ENCODE measurements around the gene DUSP5.
"Not testable (repeated sequence)": the region's sequence is repeated elsewhere in the genome, so short reads cannot be mapped to it uniquely, and the experiment has no call there.

The DUSP5 gene

DNA sequence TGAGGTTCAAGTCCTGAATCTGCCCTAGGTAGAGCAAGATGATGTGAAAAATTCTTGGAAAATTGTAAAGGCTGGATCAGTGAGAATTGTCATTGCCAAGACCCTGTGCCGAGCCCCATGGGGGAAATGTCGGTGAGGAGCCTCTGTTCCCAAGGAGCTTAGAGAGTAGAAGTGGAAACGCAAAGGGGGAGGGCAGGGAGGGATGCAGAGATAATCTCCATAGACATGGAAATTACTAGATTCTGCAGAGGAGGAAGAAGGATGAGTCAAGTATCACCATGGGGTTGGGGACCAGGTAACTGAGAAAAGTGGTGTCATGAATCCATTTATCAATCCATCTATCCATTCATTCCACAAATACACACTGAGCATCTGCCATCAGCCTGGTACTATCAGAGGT is 26.0 kb downstream of the DUSP5 start:
- DNase-seq = no peak

DNA sequence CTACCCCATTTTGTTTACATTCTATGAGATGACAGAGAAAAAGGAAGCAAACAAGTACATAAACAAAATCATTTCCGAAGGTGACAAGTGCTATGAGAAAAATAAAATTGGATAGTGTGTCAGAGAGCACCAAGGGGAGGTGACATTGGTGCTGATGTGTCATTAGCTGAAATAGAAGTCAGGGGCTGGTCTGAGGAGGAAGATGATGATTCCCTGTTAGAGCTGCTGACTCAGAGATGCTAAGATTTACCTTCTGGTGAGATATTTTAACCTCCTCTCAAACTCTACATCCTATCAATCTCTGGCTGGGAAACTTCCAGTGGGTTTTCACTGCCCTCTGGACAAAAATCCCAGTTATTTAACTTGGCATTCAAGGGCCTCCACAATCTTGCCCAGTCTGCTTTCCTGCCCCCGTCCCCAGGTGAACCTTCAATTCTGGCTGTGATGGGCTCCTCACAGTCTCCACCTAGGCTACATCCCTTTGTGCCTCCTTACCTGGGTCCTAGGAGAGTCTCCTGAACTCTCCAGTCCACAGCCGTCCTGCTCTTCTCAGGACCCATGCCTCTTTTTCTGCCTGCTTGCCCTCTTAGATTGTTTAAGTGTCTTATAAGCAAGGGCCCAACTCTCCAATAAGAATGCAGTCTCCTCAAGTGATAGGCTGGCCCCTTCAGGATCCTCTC is 26.6 kb downstream of the DUSP5 start:
- no peak for DNase-seq

DNA sequence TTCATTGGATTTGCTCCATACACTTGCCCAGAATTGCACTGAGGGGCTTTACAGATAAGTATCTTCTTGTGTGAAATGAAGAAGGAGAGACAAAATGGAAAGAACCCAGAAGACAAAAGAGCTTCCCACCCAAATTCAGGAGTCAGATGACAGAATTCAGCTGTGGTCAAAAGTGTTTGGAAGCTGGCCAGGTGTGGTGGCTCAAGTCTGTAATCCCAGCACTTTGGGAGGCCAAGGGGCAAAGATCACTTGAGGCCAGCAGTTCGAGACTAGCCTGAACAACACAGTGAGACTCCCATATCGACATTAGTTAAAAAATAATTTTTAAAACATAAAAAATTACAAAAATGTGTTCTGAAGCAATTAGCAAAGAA is 27.1 kb downstream of the DUSP5 start:
- no peak for DNase-seq

DNA sequence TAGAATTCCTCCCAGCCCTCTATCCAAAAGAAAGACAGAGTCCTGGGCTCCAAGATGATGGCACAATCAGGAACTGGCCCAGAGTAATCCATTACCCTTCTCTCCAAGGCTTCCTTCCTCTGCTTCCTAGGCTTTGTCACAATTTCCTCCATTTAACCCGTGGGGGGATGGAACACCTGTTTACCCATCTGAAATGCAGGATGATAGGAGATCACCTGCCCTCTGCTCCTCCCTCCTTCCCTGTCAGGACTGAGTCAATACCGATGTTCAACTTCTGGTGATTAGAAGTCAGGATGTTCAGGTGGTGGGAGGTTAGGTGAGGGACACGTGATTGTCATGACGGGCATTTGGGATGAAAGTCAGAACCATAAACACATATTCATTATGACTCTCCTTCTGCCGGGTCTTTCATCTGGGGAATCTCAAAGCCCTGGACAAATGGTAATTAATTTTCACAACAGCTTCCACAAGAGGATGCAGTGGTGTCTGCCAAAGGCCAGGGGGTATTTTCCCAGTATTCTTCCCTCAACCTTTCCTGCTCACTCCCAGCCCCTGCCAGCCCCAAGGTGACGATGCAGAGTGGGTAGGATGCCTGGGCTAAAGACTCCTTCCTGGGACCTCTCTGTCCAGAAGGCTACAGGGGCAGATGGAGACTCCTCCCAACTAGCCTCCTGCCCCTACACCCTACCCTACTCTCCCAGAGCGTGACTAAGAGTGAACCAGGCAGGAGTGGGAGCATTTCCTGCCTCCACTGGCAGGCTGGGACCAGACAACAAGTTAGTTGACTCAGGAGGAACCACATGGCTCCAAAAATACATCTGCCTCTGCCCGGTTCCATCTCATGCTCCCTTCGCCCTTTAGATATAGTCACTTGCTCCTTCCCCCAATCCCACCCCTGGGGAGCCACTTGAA is 27.9 kb downstream of the DUSP5 start:
- no peak for DNase-seq

DNA sequence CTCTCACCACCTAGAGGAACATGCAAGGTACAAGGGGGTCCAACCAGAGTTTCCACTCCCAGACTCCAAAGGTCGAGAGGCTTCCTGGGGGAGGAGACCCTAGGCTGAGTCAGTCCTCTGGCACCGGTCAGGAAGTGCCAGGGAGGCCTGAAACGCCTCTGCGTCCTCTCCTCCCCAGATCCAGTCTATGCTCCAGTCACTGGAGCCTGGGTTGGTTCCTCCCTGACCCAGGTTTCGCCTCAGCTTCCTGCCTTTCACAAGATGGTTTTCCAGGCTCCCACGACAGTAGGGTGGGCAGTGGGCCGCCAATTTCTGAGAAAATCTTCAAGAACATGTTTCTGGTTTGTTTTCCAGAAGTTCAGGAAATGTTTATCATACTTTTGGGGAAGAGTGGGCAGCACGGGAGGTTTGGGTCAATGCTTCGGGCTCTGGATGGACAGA is 30.0 kb downstream of the DUSP5 start:
- no peak for DNase-seq

DNA sequence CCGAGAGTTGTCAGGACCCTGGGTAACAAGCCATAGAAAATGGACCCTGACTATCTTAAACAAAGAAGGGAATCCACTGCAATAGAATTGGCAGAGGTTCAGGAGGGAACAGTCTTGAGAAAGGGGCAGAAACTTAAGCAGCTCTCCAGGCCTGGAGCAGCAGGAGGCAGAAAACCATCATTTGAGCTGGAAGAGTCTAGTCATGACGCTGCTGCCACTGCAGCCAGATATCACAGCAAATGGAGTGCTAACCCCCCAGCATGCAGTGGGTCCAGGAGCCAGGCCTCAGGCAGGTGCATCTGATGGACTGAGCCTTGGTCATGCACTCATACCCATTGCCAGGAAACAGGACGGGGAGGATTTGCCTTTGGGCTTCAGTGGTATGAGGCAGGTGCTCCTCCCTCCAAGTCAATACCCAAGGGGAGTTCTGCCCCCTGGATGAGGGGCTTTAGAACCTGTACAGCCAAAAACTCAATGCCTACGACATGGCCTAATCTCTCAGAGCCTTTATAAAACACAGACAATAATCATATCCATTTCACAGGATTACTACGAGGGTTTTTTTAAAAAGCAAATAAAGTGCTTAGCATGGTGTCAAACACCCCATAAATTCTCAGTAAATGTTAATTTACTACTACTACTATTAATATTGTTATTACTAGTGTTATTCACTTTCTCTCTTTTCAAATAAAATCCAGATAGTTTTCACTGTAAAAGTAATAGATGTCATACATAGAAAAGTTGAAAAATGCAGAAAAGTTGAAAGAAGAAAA is 30.7 kb downstream of the DUSP5 start:
- DNase-seq = no peak

DNA sequence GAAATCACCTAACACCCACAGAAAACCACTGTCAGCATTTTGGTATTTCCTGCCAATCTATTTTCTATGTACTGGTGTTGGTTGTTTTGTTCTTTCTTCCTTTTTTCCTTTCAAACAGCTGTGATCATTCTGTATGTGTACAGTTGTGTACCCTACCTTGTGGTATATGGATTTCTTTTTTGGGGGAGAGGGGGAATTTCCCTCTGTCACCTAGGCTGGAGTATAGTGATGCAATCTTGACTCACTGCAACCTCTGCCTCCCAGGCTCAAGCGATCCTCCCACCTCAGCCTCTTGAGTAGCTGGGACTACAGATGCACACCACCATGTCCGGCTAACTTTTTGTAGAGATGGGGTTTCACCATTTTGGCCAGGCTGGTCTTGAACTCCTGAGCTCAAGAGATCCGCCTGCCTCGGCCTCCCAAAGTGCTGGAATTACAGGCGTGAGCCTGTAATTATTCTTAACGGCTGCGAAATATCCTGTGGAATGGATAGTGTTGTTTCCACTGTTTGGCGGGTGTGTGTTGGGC is 31.4 kb downstream of the DUSP5 start:
- DNase-seq = peak; percentile 47

DNA sequence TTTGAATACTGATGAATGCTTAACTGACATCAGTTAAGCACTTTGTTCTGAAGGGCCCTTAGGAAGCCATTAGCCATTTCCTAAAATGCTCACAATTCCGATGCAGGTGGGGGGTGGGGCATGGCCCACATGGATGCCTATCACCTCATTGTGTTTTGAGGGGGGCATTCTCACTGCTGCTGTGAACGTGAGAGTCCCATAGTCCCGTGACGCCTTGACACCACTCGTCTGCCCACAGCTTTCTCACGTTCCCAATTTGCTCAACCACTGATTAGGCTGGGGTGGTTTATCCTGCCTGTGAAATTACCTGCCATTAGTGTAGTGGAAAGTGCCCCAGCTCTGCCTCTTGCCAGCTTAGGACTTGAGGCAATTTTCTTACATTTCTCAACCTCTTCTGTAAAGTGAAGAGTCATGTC is 31.9 kb downstream of the DUSP5 start:
- DNase-seq = no peak

DNA sequence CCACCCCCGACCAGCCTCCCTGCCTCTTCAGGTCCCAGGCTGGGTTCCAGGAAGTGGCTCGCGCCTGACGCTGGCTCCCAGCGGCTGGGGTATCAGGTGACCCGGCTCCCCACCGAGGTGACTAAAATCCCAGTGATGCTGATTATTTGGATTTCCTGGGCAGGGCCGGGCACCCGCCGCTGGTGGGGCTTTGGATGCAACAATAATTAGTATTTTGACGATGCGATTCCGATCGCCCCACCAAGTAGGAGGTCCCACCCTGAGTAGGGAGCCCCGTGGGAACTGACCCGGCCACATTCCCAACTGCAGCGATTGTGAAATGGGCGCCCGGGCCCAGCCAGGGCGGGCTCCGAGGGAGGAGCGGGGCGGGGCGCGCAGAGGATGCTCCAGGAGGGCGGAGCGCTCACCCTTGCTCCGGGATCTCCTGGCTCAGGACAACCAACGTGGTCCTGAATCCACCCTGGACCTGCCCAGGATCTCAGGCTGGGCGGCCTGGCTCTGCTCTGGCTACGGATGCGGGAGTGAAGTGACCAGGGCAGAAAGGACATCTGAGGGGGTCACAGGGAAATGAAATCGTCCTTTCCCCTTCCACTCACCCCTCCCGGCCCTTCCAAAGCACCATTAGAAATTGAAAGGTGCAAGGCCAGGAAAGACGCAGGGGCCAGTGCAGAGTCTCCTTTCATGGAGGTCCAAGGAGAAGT is 32.6 kb downstream of the DUSP5 start:
- DNase-seq = peak; percentile 33

DNA sequence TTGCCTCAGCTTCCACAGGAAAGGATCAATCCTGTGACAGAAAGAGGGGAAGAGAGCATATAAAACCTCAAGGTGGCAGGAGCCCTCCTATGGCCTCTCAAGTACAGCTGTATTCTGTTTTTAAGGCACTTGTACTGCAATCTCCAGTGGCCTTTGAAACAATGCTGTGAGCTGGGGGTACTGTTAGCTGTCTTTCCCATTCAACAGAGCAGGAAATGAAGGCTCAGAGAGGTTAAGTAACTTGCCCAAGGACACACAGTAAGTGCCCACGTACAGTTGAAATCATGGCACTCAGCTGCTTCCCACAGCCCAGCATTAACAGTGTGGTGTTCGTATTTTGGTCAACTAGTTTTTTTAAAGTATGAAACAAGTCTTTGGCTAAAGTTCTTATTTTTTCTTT is 34.0 kb downstream of the DUSP5 start:
- DNase-seq = no peak

DNA sequence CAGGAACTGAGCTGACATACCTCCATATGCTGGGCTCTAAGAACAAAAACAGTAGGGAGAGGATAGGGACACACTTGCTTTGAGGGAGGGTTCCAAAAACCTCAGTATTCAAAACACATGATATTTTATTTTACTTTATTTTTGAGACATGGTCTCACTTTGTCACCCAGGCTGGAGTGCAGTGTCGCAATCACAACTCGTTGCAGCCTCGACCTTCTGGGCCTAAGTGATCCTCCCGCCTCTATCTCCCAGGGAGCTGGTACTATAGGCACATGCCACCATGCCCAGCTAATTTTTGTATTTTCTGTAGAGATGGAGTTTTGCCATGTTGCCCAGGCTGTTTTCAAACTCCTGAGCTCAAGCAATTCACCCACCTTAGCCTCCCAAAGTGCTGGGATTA is 34.9 kb downstream of the DUSP5 start:
- DNase-seq = not testable (repeated sequence)

DNA sequence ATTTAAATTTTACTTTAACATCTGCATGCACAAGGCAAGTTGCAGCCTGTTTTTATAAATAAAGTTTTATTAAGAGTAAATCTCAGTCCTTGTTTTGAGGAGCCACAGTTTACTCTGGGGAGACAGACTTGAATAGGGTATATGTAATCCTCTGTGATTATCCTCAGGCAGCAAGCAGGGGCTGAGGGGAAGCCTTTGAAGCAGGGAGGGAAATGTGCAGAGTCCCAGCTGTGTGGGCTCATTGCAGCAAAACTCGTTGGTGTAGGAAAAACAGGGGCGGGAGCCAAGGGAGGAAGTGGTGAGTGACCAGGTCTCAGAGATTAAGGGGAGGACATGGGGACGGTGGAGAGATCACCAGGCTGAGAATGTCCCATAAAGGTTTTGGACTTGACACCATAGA is 35.4 kb downstream of the DUSP5 start:
- DNase-seq = no peak

DNA sequence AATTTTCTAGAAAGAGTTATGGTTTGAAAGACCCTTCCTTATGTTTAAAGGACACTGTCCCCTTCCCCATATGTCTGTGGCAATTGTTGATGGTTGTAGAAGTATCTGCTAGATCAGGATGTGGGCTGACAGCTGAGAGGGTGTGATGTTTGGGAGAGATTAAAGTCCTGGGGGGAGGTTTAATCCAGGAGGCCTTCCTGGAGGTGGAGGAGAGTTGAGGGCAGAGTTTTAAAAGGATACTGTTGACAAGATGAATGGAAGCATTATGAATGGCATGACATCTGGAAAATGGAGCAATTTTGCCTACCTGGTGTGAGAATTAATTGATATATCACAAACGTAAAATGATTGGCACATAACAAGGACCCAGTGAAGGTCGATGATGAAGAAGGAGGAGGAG is 36.9 kb downstream of the DUSP5 start:
- DNase-seq = no peak

DNA sequence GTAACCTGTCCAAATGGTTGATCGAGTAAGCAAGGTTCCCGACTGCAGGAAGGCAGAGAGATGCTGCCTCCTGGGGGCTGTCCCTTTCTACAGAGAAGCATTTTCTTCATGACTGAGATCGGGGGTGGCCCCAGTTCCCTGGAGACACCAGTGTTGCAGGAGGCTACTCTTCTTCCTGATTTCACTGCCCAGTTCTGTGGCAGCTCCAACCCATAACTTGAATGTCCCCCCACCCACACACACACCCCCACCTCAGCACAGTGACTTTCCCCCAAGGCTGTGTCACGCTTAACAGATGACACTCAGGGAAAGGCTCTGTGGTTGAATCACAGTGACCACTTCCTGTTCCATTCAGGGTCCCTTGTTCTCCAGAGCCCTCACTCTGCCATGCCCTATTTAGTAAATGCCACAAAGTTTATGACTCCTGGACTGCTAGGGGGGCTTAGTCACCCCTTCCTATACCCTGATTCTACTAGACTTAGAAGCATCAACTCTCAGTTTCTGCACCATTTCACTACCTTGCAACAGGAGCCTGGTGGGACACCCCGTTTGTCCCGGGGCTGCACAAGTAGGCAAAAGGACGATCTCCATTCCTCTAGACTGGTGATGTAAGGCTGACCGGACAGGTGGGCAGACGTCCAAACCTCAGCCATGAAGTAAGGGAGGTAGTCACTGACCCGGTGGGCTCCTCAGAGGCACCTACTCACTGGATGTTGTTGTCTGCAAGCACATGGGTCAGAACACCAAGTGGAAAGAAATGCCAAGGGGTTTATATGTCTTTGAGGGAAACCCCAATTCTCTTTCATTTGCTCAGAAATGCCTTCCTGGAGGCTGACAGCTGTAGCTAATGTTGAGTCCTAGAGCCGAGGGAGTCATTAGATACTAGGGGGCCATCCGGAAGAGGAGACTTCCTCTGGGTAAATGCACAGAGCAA is 38.5 kb downstream of the DUSP5 start:
- DNase-seq = peak; percentile 83

DNA sequence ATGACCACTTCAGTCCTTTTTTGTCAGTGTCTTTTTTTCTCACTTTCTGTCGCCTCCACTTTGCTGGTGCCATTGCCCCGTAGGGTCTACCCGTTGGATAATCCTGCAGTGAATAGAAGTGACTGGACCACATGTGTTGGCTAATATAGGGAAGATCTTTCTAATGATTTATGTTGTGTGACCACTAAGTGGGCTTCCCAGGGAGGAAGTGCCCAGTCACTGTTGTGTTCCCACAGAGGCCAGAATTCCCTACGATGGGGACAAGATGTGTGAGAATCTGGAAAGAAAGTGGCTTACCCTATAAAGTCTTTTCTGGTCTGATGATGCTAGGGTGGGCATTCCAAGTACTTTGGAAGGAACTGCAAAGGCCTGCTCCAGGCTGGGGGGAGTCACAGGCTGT is 41.4 kb downstream of the DUSP5 start:
- no peak for DNase-seq

DNA sequence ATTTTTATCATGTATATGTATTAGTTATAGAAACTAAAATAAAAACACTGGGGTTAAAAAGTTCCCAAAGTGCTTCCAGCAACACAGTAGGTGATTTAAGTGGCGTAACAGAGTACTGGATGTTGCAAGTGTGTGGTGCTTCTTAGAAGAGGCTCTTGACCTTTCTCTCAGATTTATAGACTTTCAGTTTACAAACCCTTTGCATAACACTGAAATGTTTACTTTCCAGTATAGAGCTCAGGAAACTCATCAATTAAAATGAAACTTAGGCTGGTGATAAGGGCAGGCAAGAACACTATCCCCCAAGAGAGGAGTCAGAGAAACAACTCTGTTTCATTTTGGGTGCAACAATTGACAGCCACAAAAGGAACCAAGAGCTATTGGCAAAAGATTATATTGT is 42.3 kb downstream of the DUSP5 start:
- no peak for DNase-seq

DNA sequence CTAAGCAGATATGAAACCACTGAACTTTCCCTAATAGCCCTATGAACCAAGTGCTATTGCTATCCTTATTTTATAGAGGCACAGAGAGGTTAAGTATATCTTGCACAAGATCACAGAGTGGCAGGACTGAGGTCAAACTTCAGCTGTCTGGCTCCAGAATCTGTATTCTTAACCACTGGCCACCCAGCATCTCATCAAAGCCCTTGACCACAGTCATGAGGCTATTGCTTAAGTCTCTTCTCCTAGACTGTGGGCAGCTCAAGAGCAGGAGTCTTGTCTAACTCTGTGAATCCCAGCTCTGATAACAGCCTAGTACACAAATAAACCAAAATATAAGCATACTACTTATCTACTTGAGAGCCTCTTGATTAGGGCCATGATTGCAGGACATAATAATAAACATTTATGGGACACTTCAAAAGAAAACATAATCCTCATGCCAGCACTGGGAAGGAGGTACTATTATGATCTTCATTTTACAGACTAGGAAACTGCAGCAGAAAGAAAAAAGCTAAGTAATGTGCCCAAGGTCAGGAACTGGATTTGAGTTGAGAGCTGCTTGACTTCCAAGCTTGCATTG is 47.3 kb downstream of the DUSP5 start:
- no peak for DNase-seq

DNA sequence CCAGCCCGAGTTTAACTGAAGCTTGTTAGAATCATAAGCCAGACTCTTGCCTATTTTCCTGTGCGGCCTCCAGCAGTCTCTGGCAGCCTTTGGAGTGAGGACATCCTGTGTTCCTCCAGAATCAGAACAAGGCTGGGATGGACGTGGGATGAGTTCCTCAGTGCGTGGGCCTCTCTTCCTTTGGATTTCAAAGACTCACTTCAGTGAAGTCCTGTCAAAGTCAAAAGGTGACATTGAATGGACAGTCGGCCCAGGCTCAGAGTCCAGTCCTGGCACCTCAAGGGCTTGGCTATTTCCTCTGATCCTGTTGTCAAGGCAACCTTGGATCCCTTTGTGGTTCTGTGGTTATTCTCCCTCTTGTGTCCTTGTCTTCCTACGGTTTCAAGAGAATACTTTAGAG is 48.4 kb downstream of the DUSP5 start:
- no peak for DNase-seq

DNA sequence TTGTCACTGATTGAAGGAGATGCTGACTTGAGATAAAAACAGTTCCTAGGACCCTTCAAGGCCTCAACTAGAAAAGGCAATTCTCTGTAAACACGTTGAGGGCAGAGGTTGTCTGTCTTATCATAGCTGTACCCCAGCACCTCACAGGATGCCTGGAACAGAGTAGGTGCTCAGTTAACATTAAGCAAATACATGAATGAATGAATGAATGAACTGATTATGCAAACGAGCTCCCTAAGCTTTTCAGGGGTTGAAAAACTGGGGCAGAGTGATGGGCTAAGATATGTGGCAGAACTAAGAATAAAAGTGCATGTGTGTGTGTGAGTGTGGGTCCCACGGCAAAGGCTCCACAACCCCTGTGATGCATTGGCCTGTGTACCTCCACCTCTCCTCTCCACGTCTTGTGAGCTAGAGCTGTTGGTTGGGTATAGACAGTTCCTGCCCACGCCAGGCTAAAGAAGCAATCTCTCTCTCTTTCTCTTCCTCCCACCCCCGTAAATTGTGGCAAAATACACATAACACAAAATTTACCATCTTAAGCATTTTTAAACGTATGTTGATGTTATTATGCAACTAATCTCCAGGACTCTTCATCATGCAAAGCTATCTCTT is 48.9 kb downstream of the DUSP5 start:
- DNase-seq = no peak

DNA sequence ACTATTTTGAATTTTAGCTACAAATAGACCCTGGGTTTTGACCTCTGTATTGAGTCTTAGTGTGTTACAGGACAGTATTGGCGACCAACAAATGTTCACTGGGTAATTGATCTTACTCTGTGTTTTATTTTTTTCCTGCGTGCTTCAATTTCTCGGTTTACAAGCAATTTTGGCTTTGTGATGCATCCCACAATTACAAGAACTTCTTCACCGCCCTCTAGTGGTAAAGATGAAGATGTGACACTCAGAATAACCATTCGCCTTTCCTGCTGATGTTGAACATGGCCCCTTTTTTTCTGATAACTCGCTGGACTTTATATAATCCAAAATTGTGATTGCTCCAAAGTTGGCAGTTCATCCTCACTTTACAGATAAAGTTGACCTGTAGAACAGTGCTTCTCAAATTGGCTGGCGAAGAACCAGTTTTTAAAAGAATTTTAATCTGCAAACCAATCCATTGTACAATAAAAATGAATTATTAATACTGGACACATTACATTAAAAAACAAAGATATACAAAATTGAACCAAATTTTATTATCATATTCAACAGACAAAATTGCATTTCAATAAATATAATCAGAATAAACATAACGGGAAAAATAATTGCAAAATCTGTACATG is 49.5 kb downstream of the DUSP5 start:
- no peak for DNase-seq

Measured in activated CD4-positive, alpha-beta T cell treated with anti-CD3 and anti-CD28 coated beads for 48 hours (primary cell).